Glomerular visceral epithelial cell (primary cell): ENCODE data around the gene CPNE1.

Experiments
- DNase-seq: peaks from one replicate; pipeline ENCODE4 v3.0.0-alpha.2; 2016; ENCODE audit errors: extremely low spot score

Gene CPNE1

GRCh38 chr20:35620818-35621559 is 43.7 kb downstream of the CPNE1 start:
- no peak for DNase-seq

- DNase-seq, result peak; percentile 95
These were observed 45.3 kb downstream of the CPNE1 start for GRCh38 chr20:35619196-35620095.

- peak; percentile 59 for DNase-seq
These were observed 46.2 kb downstream of the CPNE1 start for GRCh38 chr20:35618263-35619131.

- peak; percentile 89 for DNase-seq
These were observed 47.1 kb downstream of the CPNE1 start for GRCh38 chr20:35617397-35618262.

- DNase-seq, result peak; percentile 78
These were observed 48.0 kb downstream of the CPNE1 start for GRCh38 chr20:35616465-35617396.

GRCh38 chr20:35615667-35616464 is 48.8 kb downstream of the CPNE1 start, which contains the start of gene SPAG4:
Gene SPAG4, plus strand, starts transcription at chr20:35615829. Its CDS starts 175 bp downstream, at chr20:35616004.
- DNase-seq, result peak; percentile 100

- no peak for DNase-seq
These were observed 53.2 kb downstream of the CPNE1 start for GRCh38 chr20:35611482-35611881.

GRCh38 chr20:35610833-35611427 is 53.8 kb downstream of the CPNE1 start:
- DNase-seq, result no peak

GRCh38 chr20:35607003-35607735 is 57.5 kb downstream of the CPNE1 start:
- no peak for DNase-seq

- no peak for DNase-seq
These were observed 58.6 kb downstream of the CPNE1 start for GRCh38 chr20:35606127-35606526.

- DNase-seq, result no peak
These were observed 60.3 kb downstream of the CPNE1 start for GRCh38 chr20:35604449-35604747.

- peak; percentile 54 for DNase-seq
These were observed 60.8 kb downstream of the CPNE1 start for GRCh38 chr20:35603695-35604448.

GRCh38 chr20:35602851-35603495 is 61.7 kb downstream of the CPNE1 start:
- DNase-seq, result no peak

GRCh38 chr20:35601990-35602389 is 62.7 kb downstream of the CPNE1 start:
- no peak for DNase-seq

GRCh38 chr20:35600993-35601973 is 63.4 kb downstream of the CPNE1 start:
- DNase-seq, result peak; percentile 69
